ENCODE data around the gene KRT78.

The KRT78 gene

DNA sequence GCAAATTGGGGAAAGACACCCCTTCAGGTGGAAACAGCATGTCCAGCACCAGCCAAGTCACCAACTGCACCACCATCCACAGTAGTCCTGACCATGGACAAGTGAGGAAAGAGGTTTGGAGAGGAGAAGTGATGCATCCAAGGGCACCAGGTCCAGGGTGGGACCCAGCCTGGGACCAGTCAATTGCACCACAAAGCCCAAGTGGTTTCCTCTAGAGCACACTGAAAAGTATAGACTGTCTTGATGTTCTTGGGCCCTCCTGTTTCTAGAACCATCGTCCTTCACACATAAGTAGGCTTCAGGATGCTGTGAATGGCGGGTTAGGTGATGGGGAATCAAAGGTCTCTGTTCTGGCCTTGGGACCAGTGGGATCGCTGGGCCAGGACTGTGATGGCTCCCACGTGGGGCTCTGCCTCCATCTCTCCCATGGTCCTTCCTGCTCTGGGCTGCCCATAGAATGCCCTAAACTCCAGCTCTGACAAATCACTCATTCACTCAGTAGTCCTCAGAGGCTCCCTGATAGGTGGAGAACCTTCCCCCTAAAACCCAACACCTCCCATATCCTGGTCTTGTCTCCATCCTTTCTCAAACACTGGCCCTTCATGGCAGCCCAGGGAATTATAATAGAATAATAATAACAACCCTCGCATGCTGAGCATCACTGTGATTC is 23.9 kb downstream of the KRT78 start:
- DNase-seq (ENCODE audit: low read depth, low spot score) = no peak

DNA sequence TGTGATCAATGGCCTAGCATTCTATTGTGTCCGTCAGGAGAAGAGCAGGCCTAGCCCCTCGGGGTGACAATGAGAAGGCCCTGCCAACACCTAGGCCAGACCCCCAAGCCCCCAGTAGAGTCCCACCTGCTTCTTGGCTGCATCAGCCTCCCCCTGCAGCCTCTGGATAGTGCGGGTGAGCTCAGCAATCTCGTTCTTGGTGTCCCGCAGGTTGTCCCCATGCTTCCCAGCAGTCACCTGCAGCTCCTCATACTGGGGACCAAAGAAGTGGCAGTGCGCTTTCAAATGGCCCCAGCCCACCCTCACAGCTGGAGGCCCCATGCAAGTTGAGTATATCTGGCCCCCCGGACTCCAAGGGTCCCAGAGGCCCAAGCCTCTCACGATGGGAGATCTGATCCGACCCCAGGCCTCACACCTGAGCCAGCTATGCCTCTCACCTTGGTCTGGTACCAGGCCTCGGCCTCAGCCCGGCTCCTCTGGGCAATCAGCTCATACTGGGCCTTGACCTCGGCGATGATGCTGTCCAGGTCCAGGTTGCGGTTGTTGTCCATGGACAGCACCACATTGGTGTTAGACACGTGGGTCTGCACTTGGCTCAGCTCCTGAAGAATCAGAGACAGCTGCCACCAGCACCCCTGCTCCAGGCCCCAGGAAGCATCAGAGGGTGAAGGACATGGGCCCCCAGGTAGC is 24.9 kb downstream of the KRT78 start:
- no peak for DNase-seq (ENCODE audit: low read depth, low spot score)

DNA sequence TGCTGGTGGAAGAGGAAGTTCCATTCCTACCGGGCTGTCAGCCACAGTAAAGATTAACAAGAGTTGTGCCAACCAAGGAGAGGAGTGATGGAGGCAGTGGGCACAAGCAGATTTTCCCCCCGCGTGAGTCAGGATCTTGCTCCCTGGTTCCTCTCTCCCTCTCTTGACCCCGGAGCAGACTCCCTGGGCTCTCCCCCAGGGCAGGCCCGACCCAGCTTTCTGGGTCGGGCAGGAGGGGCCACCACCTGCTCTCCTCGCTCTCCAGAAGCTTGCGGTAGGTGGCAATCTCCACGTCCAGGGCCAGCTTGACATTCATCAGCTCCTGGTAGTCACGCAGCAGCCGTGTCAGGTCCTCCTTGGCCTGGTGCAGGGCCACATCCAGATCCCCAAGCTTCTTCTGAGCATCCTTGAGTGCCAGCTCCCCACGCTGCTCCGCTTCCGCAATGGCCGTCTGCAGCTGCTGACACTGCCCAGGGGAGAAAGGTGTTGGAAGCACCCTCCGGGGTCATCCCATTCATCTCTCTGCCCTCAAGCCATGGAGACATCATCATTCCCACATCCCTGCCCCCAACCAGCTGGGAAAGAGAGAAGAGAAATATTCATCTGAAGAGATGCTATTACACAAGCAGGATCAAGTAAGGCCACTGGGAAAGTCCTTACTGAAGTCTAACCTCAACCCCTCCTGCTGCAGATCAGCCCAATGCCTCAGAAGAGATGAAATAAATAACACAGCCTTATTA is 25.9 kb downstream of the KRT78 start:
- DNase-seq (ENCODE audit: low read depth, low spot score) = no peak

DNA sequence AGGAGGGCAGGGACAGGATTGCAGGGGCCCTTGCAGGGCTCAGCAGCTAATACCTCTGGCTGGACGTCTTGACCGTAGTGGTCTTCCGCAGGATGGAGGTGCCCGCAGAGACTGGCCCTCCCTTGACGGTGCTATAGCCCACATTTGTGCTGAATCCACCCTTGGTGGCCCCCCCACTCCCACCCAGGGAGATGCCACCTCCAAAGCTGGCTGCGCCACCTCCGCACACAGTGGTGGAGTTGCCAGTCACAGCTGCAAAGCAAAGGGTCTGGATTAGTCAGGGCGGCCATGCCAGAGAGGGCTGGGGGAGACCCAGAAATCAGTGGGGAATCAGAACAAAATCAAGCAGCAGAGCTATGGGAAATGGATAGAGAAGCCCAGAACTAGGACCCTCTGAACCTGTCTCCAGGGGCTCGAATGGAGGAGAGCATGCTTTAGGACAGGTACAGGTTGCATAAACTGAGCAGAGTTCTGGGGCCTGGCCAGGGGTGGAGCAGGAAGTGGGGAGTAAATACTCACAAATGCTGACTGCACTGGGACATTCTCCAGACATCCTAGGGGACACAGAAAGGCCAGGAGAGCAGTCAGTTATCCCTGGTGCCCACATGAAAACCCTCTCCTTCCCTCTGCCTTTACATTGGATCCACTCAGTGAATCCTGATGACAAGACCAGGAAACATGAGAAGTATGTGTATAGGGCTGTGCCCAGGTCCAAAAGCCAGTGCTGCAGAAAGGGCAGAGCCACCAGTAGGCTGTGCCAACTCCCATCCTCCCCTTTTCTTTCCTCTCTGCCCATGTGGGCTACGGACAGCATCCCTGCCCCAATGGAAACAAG is 26.8 kb downstream of the KRT78 start:
- DNase-seq (ENCODE audit: low read depth, low spot score) = no peak

DNA sequence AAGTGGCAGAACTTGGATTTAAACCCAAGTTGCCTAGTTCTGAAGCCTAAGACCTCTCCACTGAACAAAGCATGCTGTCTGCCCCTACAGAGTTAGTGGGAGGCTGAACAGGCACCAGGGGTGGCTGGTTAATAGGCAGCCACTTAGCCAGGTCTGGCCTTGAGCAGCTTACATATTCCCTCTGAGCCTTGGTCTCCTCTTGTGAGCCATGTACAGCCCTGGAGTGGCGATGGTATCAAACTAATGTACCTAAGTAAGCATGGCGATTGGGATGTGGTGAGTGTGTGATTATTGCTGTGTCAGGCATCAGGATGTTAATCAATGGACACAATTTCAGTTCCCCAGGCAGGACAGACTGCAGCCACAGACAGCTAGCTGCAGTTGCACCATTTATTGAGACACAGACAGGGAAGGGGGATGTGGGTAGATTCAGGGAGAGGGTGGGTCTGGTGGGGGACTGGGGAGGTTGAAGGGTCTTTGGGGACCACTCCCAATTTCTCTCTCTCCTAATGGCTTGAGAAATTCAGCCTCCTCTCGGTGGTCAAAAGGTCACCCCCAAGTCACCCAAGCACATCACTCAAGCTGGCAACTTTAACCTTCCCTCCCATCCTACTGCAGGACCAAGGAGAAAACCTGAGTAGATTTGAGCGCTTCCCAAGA is 27.6 kb downstream of the KRT78 start:
- DNase-seq (ENCODE audit: low read depth, low spot score) = no peak

DNA sequence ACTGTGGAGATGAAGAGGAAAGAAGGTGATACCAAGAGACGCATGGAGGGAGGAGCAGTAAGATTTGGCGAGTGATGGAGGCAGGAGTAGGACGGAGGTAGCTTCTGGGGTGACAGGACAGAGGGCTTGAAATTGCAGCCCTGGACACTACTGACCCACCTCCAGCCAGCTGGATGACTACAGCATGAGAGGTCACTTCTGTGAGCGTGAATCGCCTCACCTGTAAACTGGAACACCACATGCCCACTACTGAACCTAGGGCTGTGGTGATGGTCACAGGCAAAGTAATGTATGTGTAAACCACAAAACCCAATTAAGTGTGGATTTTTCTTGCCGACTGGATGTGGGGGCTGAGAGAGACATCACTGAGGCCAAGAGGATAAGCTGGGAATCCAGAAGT is 28.3 kb downstream of the KRT78 start:
- DNase-seq (ENCODE audit: low read depth, low spot score) = no peak

DNA sequence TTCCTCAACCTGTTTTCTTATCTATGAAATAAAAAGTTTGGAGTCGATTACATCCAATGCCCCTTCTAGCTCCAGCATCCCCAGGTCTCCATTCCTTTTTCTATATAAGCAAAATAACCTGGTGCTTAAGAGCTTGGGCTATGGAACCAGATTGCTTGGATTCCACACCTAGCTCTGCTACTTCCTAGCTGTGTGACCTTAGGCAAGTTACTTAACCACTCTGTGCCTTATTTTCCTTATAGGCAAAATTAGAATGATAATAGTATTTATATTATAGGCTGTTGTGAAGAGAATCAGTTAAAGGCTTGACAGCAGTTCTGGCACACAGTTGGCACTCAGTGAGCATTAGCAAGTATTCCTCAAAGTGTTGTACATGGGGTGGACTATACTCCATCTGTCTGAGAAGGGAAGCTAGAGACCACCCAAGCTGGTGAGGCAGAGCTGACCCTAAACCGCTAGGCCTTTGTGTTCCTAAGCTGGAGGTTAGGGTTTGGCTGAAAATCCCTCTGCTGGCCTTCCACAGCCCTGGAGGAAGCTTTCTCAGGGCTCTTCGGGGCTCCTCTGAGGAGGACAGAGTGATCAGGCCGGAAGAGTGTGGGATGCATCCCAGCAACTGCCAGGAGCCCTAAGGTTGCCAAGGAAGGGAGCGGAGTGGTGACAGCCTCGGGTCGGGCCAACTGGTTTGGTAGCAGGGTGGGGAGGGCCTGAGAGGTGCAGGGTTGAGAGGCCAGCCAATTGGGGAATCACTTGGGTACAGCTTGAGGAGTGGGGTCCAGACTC is 28.9 kb downstream of the KRT78 start:
- no peak for DNase-seq (ENCODE audit: low read depth, low spot score)

DNA sequence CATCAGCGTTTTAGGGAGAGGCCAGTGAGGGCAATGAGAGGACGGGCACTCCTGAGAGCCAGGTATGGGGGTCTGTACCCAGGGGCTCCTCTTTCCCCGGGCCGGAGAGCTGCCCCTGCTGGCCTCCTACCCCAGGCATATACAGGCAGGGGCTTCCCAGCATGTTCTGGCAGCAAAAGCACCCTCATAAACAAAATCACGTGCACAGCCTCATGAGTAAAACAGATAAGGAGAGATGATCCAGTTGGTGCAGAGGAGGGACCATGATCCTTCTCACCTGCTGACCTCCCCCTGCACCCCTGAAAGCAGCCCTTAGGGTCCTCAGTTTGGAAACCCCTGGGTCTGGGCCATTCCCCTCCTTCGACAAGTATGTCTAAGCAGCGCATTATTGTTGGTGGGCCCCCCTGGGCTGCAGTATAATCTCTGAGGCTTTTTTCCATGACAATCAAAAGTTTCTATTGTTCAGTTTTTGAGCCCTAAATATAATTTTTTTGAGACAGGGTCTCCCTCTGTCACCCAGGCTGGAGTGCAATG is 29.8 kb downstream of the KRT78 start:
- no peak for DNase-seq (ENCODE audit: low read depth, low spot score)

DNA sequence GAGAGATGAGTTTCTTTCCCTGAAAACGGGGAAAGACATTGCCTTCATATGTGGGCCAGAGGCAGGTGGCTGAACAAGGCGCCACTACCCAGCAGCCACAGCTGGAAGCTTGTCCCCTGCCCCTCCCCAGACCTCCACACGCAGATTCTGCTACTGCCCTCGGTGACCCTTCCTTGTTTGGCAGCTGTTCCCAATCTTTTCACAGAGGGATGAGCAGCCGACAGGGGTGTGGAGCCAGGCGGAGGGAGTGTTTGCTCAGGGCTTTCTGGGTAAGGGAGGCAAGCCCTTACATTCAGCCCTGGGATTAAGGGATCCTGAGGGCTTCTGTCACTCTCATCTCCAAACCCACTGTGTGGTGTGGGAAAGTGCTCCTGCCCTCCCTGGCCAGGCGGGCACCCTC is 30.4 kb downstream of the KRT78 start:
- no peak for DNase-seq (ENCODE audit: low read depth, low spot score)

DNA sequence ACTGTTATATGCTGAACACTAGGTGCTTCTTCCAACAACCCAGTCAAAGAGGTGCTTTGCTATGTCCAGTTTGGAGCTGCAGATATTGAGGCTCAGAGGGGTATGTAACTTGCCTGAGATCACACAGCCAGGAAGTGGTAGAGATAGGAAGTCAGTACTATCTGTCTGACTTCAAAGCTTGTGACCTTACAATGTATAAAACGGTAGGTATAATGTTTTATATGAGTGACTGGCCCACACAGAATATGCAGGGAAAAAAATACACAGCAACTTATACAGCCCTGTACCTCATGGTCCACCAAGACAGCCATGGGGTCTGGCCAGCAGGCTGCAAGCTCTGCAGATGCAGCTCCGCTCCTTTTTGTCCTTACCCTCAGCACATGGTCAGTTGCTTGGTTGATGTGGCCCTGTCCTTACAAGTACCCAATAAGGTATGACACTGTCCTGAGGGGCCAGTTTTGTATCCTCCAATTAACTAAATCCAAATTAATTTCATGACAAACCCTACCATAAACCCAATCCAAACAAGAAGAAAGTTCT is 31.0 kb downstream of the KRT78 start:
- DNase-seq (ENCODE audit: low read depth, low spot score) = no peak

DNA sequence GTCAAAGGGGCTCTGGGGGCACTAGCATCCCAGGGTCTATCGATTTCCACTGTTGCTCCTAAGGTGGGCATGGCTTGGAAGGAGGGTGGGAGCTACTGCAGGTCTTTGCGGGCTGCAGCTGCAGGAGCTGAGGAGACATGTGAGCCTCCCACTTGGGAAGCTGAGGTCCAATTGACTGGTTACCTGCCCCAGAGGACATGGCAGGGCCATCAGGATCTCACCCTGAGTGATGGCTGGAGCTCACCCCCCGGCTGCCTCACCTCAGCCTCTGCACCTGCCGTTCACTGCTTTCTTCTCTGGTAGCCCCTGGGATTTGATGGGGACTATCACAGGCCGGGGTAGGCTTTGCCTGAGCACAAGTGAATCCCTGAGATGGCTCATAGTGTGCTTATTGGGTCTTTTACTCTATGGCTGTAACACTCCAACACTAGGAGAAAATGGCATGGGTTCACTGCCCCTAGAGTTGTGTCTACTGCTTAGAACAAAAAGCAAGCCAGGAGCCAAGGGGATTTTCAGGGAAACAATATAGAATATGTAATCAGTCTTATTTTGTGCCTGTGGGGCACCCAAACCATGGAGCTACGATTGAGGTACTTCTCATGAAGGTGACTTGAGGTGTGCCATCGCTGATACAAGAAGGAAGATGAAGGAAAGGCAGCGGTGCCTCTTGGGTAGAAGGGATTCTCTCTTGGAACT is 31.6 kb downstream of the KRT78 start:
- no peak for DNase-seq (ENCODE audit: low read depth, low spot score)

DNA sequence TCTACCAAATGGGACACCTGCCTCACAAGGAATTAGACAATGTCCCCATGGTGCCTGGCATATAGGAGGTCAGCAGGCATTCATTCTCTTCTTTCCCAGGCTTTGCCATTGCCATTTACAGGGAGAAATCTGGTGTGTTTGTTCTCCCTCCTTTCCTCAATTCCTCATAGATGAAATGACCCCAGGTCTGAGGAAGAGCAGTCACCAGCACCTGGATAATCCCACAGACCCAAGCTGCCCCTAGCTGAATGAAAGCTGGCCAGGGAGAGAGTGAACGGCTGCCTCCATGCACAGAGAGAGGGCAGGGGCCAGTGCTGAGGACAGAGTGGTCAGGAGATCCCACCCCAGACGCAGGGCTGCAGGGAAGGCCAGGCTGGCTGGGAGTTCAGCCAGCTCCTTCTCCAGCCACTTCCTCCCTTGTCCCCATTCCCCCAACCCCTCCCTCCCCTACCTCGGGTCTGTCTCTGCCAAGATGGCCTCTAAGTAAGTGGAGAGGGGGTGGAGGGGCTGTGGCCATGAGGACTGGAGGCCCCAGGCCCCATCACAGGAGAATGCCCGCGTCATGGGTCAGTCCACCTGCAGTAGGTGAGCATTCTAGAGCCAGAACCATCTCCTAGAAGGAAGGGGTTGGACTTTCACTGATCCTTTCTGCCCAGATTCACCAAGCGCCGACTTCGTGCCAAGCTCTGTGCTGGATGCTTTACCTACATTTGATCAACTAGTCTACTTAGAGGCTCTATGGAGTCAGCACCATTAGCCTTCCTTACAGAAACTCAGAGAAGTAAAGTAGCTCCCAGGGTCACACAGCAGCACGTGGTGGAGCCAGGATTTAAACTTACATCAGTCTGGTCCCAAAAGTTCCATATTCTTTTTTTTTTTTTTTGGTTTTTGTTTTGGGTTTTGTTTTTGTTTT is 32.9 kb downstream of the KRT78 start:
- DNase-seq (ENCODE audit: low read depth, low spot score) = no peak

DNA sequence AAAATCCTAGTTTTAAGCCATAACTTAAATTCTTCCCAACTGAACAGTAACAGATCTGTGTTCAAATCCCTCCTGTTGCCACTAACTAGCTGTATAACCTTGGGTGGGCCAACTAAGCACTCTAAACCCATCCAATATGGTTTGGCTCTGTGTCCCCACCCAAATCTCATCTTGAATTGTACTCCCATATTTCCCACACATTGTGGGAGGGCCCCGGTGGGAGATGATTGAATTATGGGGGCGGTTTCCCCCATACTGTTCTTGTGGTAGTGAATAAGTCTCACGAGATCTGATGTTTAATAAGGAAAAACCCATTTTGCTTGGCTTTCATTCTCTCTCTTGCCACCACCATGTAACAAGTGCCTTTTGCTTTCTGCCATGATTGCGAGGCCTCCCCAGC is 33.6 kb downstream of the KRT78 start:
- no peak for DNase-seq (ENCODE audit: low read depth, low spot score)

DNA sequence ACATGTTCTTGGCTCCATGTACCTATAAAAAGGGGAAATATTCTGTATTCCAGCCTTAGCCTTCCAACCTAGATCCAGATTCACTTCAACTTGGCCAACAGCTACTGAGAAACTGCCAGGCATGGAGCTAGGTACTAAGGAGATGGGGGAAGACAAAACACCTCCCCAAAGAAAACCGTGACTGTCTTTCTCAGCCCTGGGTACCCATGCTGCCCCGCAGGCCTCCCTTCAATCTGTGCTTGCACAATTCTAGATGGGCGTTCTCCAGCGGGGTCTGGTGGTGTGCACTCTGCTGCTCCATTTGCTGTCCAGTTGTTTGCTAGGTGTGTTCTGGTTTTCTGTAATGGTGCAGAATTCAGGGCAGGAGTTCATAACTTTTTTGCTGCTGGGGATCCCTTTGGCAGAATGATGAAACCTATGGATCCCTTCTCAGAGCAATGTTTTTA is 34.1 kb downstream of the KRT78 start:
- DNase-seq (ENCODE audit: low read depth, low spot score) = no peak

DNA sequence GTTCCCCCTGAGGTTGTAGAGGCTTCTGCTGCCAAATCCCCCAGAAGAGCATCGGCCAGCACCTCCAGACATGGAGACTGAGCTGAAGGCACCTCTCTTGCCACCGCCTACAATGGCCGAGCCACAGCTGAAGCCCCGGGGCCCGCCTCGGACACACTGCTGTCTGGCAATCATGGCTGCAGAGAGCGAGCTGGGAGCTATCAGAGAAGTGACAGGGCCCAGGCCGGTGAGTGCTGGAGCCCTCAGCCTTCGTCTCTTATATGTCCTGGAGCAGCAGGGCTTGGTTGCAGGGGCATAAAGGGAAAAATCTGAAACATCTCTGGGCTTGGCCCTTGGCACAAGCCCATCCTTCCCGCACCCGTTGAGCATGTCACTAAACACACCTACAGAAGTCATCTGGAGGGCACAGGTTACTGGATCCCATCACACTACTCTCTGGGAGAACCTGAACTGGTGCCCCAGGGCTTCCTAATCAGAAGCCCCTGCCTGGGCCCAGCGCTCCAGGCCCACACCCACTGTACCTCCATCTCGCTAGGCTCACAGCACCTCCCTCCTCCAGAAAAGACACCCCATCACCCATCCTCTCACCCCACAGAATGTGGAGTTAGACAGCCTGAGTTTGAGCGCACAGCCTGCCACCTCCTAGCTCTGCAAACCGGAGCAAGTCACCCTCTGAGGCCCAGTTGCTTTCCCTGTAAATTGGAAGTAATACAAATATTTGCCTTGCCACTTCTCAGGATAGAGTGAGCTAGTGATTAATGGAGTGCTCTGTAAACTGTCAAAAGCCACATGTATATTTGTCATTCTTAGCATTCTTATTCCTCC is 34.7 kb downstream of the KRT78 start, which contains the start of gene KRT4:
KRT4 (minus strand) TSS at position 232 of the 825 bp plus-strand sequence; CDS start at position 174, 58 bp downstream.
- no peak for DNase-seq (ENCODE audit: low read depth, low spot score)

DNA sequence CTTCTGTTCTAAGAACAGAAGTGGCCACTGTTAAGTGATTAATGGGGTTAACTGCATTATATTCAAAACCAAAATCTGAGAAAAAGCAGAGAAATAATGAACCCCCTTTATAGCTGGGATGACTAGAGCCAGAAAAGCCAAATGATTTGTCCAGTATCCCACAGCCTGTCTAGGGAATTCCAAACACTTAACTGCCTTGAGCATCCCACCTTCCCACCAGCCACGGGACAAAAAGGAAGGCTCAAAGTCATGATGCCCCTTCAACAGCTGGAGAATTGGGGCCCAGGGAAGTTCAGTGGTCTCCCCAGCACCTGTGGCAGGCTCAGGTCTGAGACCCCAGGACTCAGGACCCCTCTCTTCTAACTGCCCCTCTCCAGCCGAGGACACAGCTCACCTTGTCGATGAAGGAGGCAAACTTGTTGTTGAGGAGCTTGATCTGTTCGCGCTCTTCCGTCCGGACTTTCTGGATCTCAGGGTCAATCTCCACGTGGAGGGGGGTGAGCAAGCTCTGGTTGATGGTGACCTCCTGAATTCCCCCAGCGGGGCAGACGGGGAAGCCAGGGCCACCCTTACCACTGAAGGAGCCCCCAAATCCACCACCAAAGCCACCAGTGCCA is 35.5 kb downstream of the KRT78 start:
- no peak for DNase-seq (ENCODE audit: low read depth, low spot score)

DNA sequence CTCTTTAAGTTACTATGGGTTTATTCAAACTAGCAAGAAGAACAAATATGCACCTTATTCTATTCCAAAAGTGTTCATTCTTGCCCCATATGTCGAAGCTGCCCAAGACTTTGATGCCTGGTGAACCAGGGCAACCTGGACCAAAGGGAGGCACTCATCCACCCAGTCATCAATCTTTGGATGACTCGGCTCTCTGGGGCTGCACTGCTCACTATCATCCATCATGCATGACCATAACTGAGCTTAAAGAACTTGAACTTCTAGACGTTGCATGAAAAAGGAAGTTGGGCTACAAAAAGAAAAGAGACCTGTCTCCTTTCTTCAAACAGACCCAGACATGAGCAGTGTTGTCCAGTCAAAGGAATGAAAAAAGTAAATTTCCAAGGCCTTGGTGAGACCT is 36.0 kb downstream of the KRT78 start:
- DNase-seq (ENCODE audit: low read depth, low spot score) = no peak

Measured in activated naive CD8-positive, alpha-beta T cell treated with anti-CD3 and anti-CD28 coated beads, Interleukin-2, amount 50 U/mL, for 16 hours (primary cell).